Activated T-cell treated with anti-CD3 and anti-CD28 coated beads, Interleukin-2, amount 50 U/mL, for 72 hours (primary cell): ENCODE measurements around the gene C1R. TPM values are rescaled to one million over a fixed set of nuclear protein-coding genes. Genes with fewer than 3 reads are reported as not detected.

Experiments
- ATAC-seq, 2 donors: fragments of 150-1000 bp; cut with Tn5 transposase; replicated peaks in 1 of 2; 2 replicates each; pipeline ENCODE4 v1.10.0; 2021; ENCODE audit warnings: moderate library complexity in 2 of 2, mild to moderate bottlenecking in 1 of 2
- DNase-seq, 2 donors: peaks; one replicate each; pipeline ENCODE4 v3.0.0; 2021 to 2022; ENCODE audit warnings: mixed read lengths in 1 of 2
- H3K27ac Mint-ChIP-seq: one replicate; pipeline ENCODE4 v1.8.0; 2022; ENCODE audit warnings: mild to moderate bottlenecking, moderate library complexity, mixed read lengths
- H3K27me3 Mint-ChIP-seq: one replicate; pipeline ENCODE4 v1.8.0; 2022; ENCODE audit warnings: low read depth, mixed read lengths
- H3K36me3 Mint-ChIP-seq, 2 donors: one replicate each; pipeline ENCODE4 v1.8.0; 2022; ENCODE audit warnings: mixed read lengths in 2 of 2, mild to moderate bottlenecking in 1 of 2; ENCODE audit not compliant: insufficient read depth in 2 of 2
- H3K4me1 Mint-ChIP-seq: one replicate; pipeline ENCODE4 v1.8.0; 2022; ENCODE audit warnings: low read depth, mixed read lengths
- H3K4me3 Mint-ChIP-seq, 2 donors: one replicate each; pipeline ENCODE4 v1.8.0; 2022; ENCODE audit warnings: mild to moderate bottlenecking in 2 of 2, mixed read lengths in 2 of 2, moderate library complexity in 2 of 2
- H3K9me3 Mint-ChIP-seq, 2 donors: one replicate each; pipeline ENCODE4 v1.8.0; 2022; ENCODE audit warnings: mixed read lengths in 2 of 2
- total RNA-seq, 2 donors: library from RNA; stranded (reverse); gene quantifications; one replicate each; pipeline ENCODE4 v1.2.3, GENCODE V29; 2022

Gene C1R
- total RNA-seq, 2 donors from 2014 or later, result 5.6 to 6.4 TPM

GRCh38 chr12:7128681-7129286 is 36.5 kb upstream of the C1R start, which contains the start of gene RBP5:
Gene RBP5 (minus strand): TSS chr12:7128889. CDS start chr12:7128775, 114 bp downstream.
- ATAC-seq (no peak), DNase-seq (no peak)
- Mint-ChIP-seq H3K9me3 (no peaks in the 10 kb centered on the region), H3K27ac (no peak within 1 kb of the TSS), H3K36me3 (peaks cover under 1 to 3% of the 10 kb centered on the region in 2 donors), H3K4me1 (peaks cover 39% of the 10 kb centered on the region), H3K27me3 (no peaks in the 10 kb centered on the region), H3K4me3 (peak within 1 kb of the TSS; percentile 87 to 92)

GRCh38 chr12:7127916-7128626 is 35.8 kb upstream of the C1R start:
- Mint-ChIP-seq H3K27me3 (no peaks in the 10 kb centered on the region), H3K4me1 (peaks cover 39% of the 10 kb centered on the region), H3K36me3 (no peaks in the 10 kb centered on the region), H3K9me3 (no peaks in the 10 kb centered on the region), H3K4me3 (peak overlapping the region; percentile 87 to 92), H3K27ac (no peak overlapping the region)
- no peak for DNase-seq
- no peak for ATAC-seq

- Mint-ChIP-seq H3K4me3 (no peak overlapping the region), H3K27me3 (no peaks in the 10 kb centered on the region), H3K4me1 (peaks cover 18% of the 10 kb centered on the region), H3K27ac (no peak overlapping the region), H3K36me3 (no peaks in the 10 kb centered on the region), H3K9me3 (no peaks in the 10 kb centered on the region)
- ATAC-seq (no peak), DNase-seq (no peak)
These were observed 33.5 kb upstream of the C1R start for GRCh38 chr12:7125632-7126227.

GRCh38 chr12:7123806-7124522 is 31.7 kb upstream of the C1R start:
- DNase-seq, result no peak
- Mint-ChIP-seq H3K27me3 (no peaks in the 10 kb centered on the region), H3K4me3 (no peak overlapping the region), H3K27ac (no peak overlapping the region), H3K36me3 (no peaks in the 10 kb centered on the region), H3K4me1 (peaks cover 9% of the 10 kb centered on the region), H3K9me3 (no peaks in the 10 kb centered on the region)
- ATAC-seq, result no peak

- Mint-ChIP-seq H3K27ac (no peak overlapping the region), H3K4me3 (no peak overlapping the region), H3K4me1 (peaks cover under 1% of the 10 kb centered on the region), H3K27me3 (no peaks in the 10 kb centered on the region), H3K36me3 (no peaks in the 10 kb centered on the region), H3K9me3 (no peaks in the 10 kb centered on the region)
- DNase-seq (no peak), ATAC-seq (no peak)
These were observed 30.8 kb upstream of the C1R start for GRCh38 chr12:7122811-7123769.

GRCh38 chr12:7121324-7121723 is 29.1 kb upstream of the C1R start:
- Mint-ChIP-seq H3K36me3 (no peaks in the 10 kb centered on the region), H3K4me3 (no peak overlapping the region), H3K27me3 (no peaks in the 10 kb centered on the region), H3K9me3 (no peaks in the 10 kb centered on the region), H3K27ac (no peak overlapping the region), H3K4me1 (no peaks in the 10 kb centered on the region)
- ATAC-seq (no peak), DNase-seq (no peak)

- Mint-ChIP-seq H3K4me1 (no peaks in the 10 kb centered on the region), H3K36me3 (no peaks in the 10 kb centered on the region), H3K27ac (no peak overlapping the region), H3K9me3 (no peaks in the 10 kb centered on the region), H3K27me3 (no peaks in the 10 kb centered on the region), H3K4me3 (no peak overlapping the region)
- ATAC-seq, result no peak
- no peak for DNase-seq
These were observed 27.9 kb upstream of the C1R start for GRCh38 chr12:7120166-7120565.

GRCh38 chr12:7118881-7119280 is 26.6 kb upstream of the C1R start:
- Mint-ChIP-seq H3K4me3 (no peak overlapping the region), H3K4me1 (peaks cover 4% of the 10 kb centered on the region), H3K27ac (no peak overlapping the region), H3K36me3 (peaks cover 2 to 3% of the 10 kb centered on the region in 2 donors), H3K9me3 (no peaks in the 10 kb centered on the region), H3K27me3 (no peaks in the 10 kb centered on the region)
- ATAC-seq, result no peak
- DNase-seq, result no peak

- Mint-ChIP-seq H3K36me3 (peaks cover 2 to 4% of the 10 kb centered on the region in 2 donors), H3K4me1 (peaks cover 13% of the 10 kb centered on the region), H3K27me3 (no peaks in the 10 kb centered on the region), H3K9me3 (no peaks in the 10 kb centered on the region), H3K27ac (no peak overlapping the region), H3K4me3 (no peak overlapping the region)
- DNase-seq (no peak), ATAC-seq (no peak)
These were observed 25.4 kb upstream of the C1R start for GRCh38 chr12:7117670-7118069.

- Mint-ChIP-seq H3K9me3 (no peaks in the 10 kb centered on the region), H3K36me3 (peaks cover 2 to 4% of the 10 kb centered on the region in 2 donors), H3K4me3 (no peak overlapping the region), H3K27me3 (no peaks in the 10 kb centered on the region), H3K4me1 (peaks cover 13% of the 10 kb centered on the region), H3K27ac (no peak overlapping the region)
- ATAC-seq (no peak), DNase-seq (no peak)
These were observed 24.7 kb upstream of the C1R start for GRCh38 chr12:7116916-7117315.

GRCh38 chr12:7116196-7116595 is 24.0 kb upstream of the C1R start:
- H3K9me3 Mint-ChIP-seq, result no peaks in the 10 kb centered on the region
- no peak overlapping the region for H3K27ac Mint-ChIP-seq
- no peak for DNase-seq
- ATAC-seq, result no peak
- peaks cover 2 to 6% of the 10 kb centered on the region in 2 donors for H3K36me3 Mint-ChIP-seq
- H3K4me3 Mint-ChIP-seq, result no peak overlapping the region
- no peaks in the 10 kb centered on the region for H3K27me3 Mint-ChIP-seq
- H3K4me1 Mint-ChIP-seq, result peaks cover 19% of the 10 kb centered on the region

- no peak for ATAC-seq
- peaks cover 2 to 6% of the 10 kb centered on the region in 2 donors for H3K36me3 Mint-ChIP-seq
- H3K4me1 Mint-ChIP-seq, result peaks cover 32% of the 10 kb centered on the region
- H3K27ac Mint-ChIP-seq, result no peak overlapping the region
- H3K27me3 Mint-ChIP-seq, result no peaks in the 10 kb centered on the region
- DNase-seq, result no peak
- no peaks in the 10 kb centered on the region for H3K9me3 Mint-ChIP-seq
- no peak overlapping the region for H3K4me3 Mint-ChIP-seq
These were observed 22.6 kb upstream of the C1R start for GRCh38 chr12:7114851-7115250.
